ENCODE measurements around the gene RAX2. TPM values are rescaled to one million over a fixed set of nuclear protein-coding genes. Genes with fewer than 3 reads are reported as not detected.

The RAX2 gene
- total RNA-seq, 1 experiment from 2014 or later, result not detected

DNA sequence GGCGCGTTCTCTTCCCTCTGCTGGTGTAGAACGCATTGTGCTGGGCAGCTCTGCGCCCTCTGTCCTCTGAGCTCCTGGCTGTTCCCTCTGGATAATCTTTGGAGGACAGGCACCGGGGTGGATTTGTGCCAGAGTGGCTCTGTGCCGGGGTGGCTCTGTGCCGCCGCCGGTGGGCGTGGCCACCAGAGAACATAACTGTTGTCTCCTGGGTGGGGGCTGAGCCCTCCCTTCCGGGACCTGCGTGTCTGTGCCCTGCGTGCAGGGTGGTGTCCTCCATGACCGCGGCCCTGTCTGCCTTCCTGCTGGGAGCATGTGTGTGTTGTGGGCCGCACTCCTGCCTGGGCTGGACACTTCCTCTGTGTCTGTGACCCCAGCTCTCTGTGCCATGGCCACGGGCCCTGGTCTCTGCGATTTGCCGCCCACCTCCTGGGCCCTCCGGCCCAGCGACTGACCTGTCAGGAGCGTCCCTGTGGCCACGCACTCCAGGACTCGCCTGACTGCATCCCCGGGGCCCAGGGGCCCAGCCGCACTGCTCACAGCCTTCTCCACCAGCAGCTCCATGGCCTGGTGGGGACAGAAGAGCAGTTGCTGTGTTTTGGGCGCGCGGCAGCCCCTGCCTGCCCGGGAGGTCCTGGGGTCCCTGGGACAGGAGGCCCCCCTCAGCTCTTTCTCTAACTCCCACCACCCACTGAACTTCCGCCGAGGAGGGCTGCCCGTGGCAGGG lies 36.6 kb upstream of the RAX2 start:
- ChIA-PET CTCF (no interaction called here), POLR2A (ENCODE audit: unreplicated experiment) (no interaction called here)
- Histone ChIP-seq H3K79me2 (ENCODE audit: low read depth) (no peaks in the 10 kb centered on the region), H4K20me1 (ENCODE audit: insufficient read depth) (no peaks in the 10 kb centered on the region), H2AFZ (no peak overlapping the region), H3K9me2 (ENCODE audit: insufficient read depth) (no peaks in the 10 kb centered on the region), H3K4me3 (no peak overlapping the region), H3K4me1 (replicated peaks; ENCODE audit: insufficient read depth) (no peaks in the 10 kb centered on the region), H3K36me3 (ENCODE audit: low read depth) (no peaks in the 10 kb centered on the region), H3F3A (ENCODE audit: insufficient read depth, low read depth) (peaks cover 4% of the 10 kb centered on the region; the same call in 1 of the 2 replicates), H3K9me3 (ENCODE audit: insufficient read depth, low read depth) (no peaks in the 10 kb centered on the region), H3K27me3 (ENCODE audit: insufficient read depth, low read depth) (peaks cover 8% of the 10 kb centered on the region; the same call in 1 of the 2 replicates), H3K27ac (no peak overlapping the region), H3K4me2 (no peak overlapping the region)
- intact Hi-C loops (cut with micrococcal nuclease; ENCODE audit: unreplicated experiment), result no loop called here
- no peak for DNase-seq
- TF ChIP-seq CTCF (conservative IDR thresholded peaks at IDR 0.05) (no peak), EZH2 (IDR thresholded peaks at IDR 0.05; ENCODE audit: low read depth) (no peak)
- no TSS peak for BruUV-seq (replicated peaks)

DNA sequence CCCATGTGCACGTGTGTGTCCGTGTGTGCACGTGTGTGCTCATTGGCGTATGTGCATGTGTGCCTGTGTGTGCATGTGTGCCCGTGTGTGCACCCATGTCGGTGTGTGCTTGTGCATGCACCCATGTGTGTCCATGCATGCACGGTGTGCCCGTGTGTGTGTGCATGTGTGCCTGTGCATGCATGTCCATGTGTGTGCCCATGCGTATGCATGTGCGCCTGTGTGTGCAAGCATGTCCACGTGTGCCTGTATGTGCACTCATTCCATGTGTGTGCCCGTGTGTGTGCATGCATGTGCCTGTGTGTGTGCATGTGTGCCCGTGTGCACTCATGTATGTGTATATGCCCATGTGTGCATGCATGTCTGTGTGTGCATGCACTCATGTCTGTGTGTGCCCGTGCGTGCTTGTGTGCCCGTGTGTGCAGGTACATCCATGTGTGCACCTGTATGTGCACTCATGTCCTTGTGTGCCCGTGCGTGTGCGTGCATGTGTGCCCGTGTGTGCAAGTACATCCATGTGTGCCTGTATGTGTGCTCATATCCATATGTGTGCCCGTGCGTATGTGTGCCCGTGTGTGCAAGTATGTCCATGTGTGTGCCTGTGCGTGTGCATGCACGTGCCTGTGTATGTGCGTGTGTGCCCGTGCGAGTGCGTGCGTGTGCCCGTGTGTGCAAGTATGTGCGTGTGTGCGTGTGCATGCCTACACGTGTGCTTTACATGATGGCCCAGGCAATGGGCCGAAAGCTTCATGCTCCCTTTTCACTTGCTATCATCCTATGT lies 35.7 kb upstream of the RAX2 start:
- Histone ChIP-seq H3K4me3 (no peak overlapping the region), H3K27me3 (ENCODE audit: insufficient read depth, low read depth) (peaks cover 8% of the 10 kb centered on the region; the same call in 1 of the 2 replicates), H3K36me3 (ENCODE audit: low read depth) (no peaks in the 10 kb centered on the region), H2AFZ (no peak overlapping the region), H3K9me3 (ENCODE audit: insufficient read depth, low read depth) (no peaks in the 10 kb centered on the region), H3K27ac (no peak overlapping the region), H3F3A (ENCODE audit: insufficient read depth, low read depth) (peaks cover 4% of the 10 kb centered on the region; the same call in 1 of the 2 replicates), H3K4me2 (no peak overlapping the region), H3K4me1 (replicated peaks; ENCODE audit: insufficient read depth) (no peaks in the 10 kb centered on the region), H3K9me2 (ENCODE audit: insufficient read depth) (no peaks in the 10 kb centered on the region), H3K79me2 (ENCODE audit: low read depth) (no peaks in the 10 kb centered on the region), H4K20me1 (ENCODE audit: insufficient read depth) (no peaks in the 10 kb centered on the region)
- no peak for DNase-seq
- no TSS peak for BruUV-seq (replicated peaks)
- CTCF ChIA-PET, result no interaction called here
- intact Hi-C loops (cut with micrococcal nuclease; ENCODE audit: unreplicated experiment), result no loop called here
- POLR2A ChIA-PET (ENCODE audit: unreplicated experiment), result no interaction called here
- TF ChIP-seq CTCF (conservative IDR thresholded peaks at IDR 0.05), result no peak
- no peak for TF ChIP-seq EZH2 (IDR thresholded peaks at IDR 0.05; ENCODE audit: low read depth)

GRCh38 chr19:3807131-3807480 lies 35.1 kb upstream of the RAX2 start:
- Histone ChIP-seq H3K4me2 (no peak overlapping the region), H3K27ac (no peak overlapping the region), H3K36me3 (ENCODE audit: low read depth) (no peaks in the 10 kb centered on the region), H3K9me2 (ENCODE audit: insufficient read depth) (no peaks in the 10 kb centered on the region), H3K4me1 (replicated peaks; ENCODE audit: insufficient read depth) (no peaks in the 10 kb centered on the region), H3K4me3 (no peak overlapping the region), H3K9me3 (ENCODE audit: insufficient read depth, low read depth) (no peaks in the 10 kb centered on the region), H4K20me1 (ENCODE audit: insufficient read depth) (no peaks in the 10 kb centered on the region), H3F3A (ENCODE audit: insufficient read depth, low read depth) (peaks cover 4% of the 10 kb centered on the region; the same call in 1 of the 2 replicates), H3K79me2 (ENCODE audit: low read depth) (no peaks in the 10 kb centered on the region), H2AFZ (no peak overlapping the region), H3K27me3 (ENCODE audit: insufficient read depth, low read depth) (peaks cover 8% of the 10 kb centered on the region; the same call in 1 of the 2 replicates)
- TF ChIP-seq CTCF (conservative IDR thresholded peaks at IDR 0.05) (no peak), EZH2 (IDR thresholded peaks at IDR 0.05; ENCODE audit: low read depth) (no peak)
- no peak for DNase-seq
- POLR2A ChIA-PET (ENCODE audit: unreplicated experiment), result no interaction called here
- CTCF ChIA-PET, result no interaction called here
- intact Hi-C loops (cut with micrococcal nuclease; ENCODE audit: unreplicated experiment), result no loop called here
- no TSS peak for BruUV-seq (replicated peaks)
